Adrenal gland (tissue), 5 donors: Measurements from ENCODE around the gene UACA.

ENCODE experiments used
- POLR2A ChIP-seq, 2 donors: fragments of 450-650 bp; IDR thresholded peaks; one replicate each; pipeline ENCODE4 v1.6.1; 2017; ENCODE audit warnings: antibody characterized with exemption in 2 of 2, mild to moderate bottlenecking in 2 of 2, moderate library complexity in 1 of 2
- TF ChIP-seq, protein P1 (sequence below), 6 experiments: fragments of 450-650 bp in 4 of 6; fragments of 200-600 bp in 2 of 6; sonication (generic) in 1 of 6; IDR thresholded peaks; 1 replicate in 5 of 6; 2 replicates in 1 of 6; pipeline versions ENCODE4 v1.5.1 to v1.8.0; 2016 to 2021; ENCODE audit warnings: antibody characterized with exemption in 6 of 6, mild to moderate bottlenecking in 2 of 6, moderate library complexity in 1 of 6
- donor health status: DM: no; HTN: no; CAD: no.

DNA sequence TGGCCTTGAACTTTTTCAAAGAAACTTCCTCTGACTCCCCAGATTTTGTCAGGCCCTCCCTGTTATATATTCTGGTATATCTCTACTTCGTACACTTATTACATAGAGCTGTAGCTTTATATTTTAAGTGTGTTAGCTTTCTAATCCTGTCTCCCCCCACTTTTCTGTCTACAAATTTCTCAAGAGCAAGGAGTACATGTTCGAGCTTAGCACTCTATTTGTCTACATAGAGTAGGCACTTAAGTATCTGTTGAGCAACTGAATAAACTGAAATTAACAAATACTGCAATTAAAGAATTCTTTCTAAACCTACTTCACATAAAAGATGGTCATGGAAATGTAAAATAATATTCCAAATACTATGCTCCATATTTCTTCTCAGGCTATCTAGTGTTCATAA is 39.4 kb downstream of the UACA start:
- TF ChIP-seq, protein P1, sequence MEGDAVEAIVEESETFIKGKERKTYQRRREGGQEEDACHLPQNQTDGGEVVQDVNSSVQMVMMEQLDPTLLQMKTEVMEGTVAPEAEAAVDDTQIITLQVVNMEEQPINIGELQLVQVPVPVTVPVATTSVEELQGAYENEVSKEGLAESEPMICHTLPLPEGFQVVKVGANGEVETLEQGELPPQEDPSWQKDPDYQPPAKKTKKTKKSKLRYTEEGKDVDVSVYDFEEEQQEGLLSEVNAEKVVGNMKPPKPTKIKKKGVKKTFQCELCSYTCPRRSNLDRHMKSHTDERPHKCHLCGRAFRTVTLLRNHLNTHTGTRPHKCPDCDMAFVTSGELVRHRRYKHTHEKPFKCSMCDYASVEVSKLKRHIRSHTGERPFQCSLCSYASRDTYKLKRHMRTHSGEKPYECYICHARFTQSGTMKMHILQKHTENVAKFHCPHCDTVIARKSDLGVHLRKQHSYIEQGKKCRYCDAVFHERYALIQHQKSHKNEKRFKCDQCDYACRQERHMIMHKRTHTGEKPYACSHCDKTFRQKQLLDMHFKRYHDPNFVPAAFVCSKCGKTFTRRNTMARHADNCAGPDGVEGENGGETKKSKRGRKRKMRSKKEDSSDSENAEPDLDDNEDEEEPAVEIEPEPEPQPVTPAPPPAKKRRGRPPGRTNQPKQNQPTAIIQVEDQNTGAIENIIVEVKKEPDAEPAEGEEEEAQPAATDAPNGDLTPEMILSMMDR (IDR thresholded peaks at IDR 0.05), result no peak
- TF ChIP-seq POLR2A (IDR thresholded peaks at IDR 0.05), result no peak
